ENCODE measurements around the gene IL31RA. TPM values are rescaled to one million over a fixed set of nuclear protein-coding genes. Genes with fewer than 3 reads are reported as not detected.

Gene IL31RA
- total RNA-seq, 2 donors from 2014 or later, result 1.1 to 6.6 TPM

GRCh38 chr5:55877655-55878054, 26.5 kb downstream of the IL31RA start:
- ATAC-seq (ENCODE audit: insufficient number of reproducible peaks, low FRiP score, low read depth) (no peak), DNase-seq (ENCODE audit: low spot score) (no peak)
- H3K27me3 ChIP-seq (replicated peaks; ENCODE audit: insufficient read depth), result no peaks in the 10 kb centered on the region
- no peaks in the 10 kb centered on the region for H3K4me1 ChIP-seq (ENCODE audit: control insufficient read depth in 1 of 2, low read depth in 2 of 2)
- H3K4me3 ChIP-seq, result no peak overlapping the region
- TF ChIP-seq CTCF (IDR thresholded peaks at IDR 0.05), result no peak
- H3K36me3 ChIP-seq, result no peaks in the 10 kb centered on the region
- no peaks in the 10 kb centered on the region for H3K9me3 ChIP-seq
- no peak overlapping the region for H3K27ac ChIP-seq

- Histone ChIP-seq H3K4me1 (ENCODE audit: control insufficient read depth in 1 of 2, low read depth in 2 of 2) (no peaks in the 10 kb centered on the region), H3K36me3 (no peaks in the 10 kb centered on the region), H3K27ac (no peak overlapping the region), H3K27me3 (replicated peaks; ENCODE audit: insufficient read depth) (no peaks in the 10 kb centered on the region), H3K4me3 (no peak overlapping the region), H3K9me3 (no peaks in the 10 kb centered on the region)
- no peak for DNase-seq (ENCODE audit: low spot score)
- no peak for ATAC-seq (ENCODE audit: insufficient number of reproducible peaks, low FRiP score, low read depth)
- no peak for TF ChIP-seq CTCF (IDR thresholded peaks at IDR 0.05)
Observed at GRCh38 chr5:55880453-55880852, 29.3 kb downstream of the IL31RA start.

- Histone ChIP-seq H3K4me1 (ENCODE audit: control insufficient read depth in 1 of 2, low read depth in 2 of 2) (no peaks in the 10 kb centered on the region), H3K9me3 (no peaks in the 10 kb centered on the region), H3K27me3 (replicated peaks; ENCODE audit: insufficient read depth) (no peaks in the 10 kb centered on the region), H3K4me3 (no peak overlapping the region), H3K36me3 (no peaks in the 10 kb centered on the region), H3K27ac (no peak overlapping the region)
- no peak for ATAC-seq (ENCODE audit: insufficient number of reproducible peaks, low FRiP score, low read depth)
- no peak for TF ChIP-seq CTCF (IDR thresholded peaks at IDR 0.05)
- no peak for DNase-seq (ENCODE audit: low spot score)
Observed at GRCh38 chr5:55885359-55885758, 34.2 kb downstream of the IL31RA start.

GRCh38 chr5:55888205-55888604, 37.0 kb downstream of the IL31RA start:
- H3K27me3 ChIP-seq (replicated peaks; ENCODE audit: insufficient read depth), result no peaks in the 10 kb centered on the region
- DNase-seq (ENCODE audit: low spot score), result no peak
- no peak overlapping the region for H3K4me3 ChIP-seq
- H3K36me3 ChIP-seq, result no peaks in the 10 kb centered on the region
- ATAC-seq (ENCODE audit: insufficient number of reproducible peaks, low FRiP score, low read depth), result no peak
- H3K27ac ChIP-seq, result no peak overlapping the region
- no peak for TF ChIP-seq CTCF (IDR thresholded peaks at IDR 0.05)
- H3K4me1 ChIP-seq (ENCODE audit: control insufficient read depth in 1 of 2, low read depth in 2 of 2), result no peaks in the 10 kb centered on the region
- H3K9me3 ChIP-seq, result no peaks in the 10 kb centered on the region

GRCh38 chr5:55892479-55892878, 41.3 kb downstream of the IL31RA start:
- Histone ChIP-seq H3K27ac (no peak overlapping the region), H3K27me3 (replicated peaks; ENCODE audit: insufficient read depth) (no peaks in the 10 kb centered on the region), H3K36me3 (no peaks in the 10 kb centered on the region), H3K9me3 (no peaks in the 10 kb centered on the region), H3K4me3 (no peak overlapping the region), H3K4me1 (ENCODE audit: control insufficient read depth in 1 of 2, low read depth in 2 of 2) (no peaks in the 10 kb centered on the region)
- DNase-seq (ENCODE audit: low spot score) (no peak), ATAC-seq (ENCODE audit: insufficient number of reproducible peaks, low FRiP score, low read depth) (no peak)
- TF ChIP-seq CTCF (IDR thresholded peaks at IDR 0.05), result no peak

All from thoracic aorta (tissue), 2 donors.